Small intestine (tissue), 7 donors: Measurements from ENCODE around the gene S100Z. TPM values are rescaled to one million over a fixed set of nuclear protein-coding genes. Genes with fewer than 3 reads are reported as not detected.

Experiments used
- DNase-seq, 2 donors: peaks; one replicate each; pipeline versions ENCODE4 v3.0.0 to v3.0.0-alpha.2; 2013
- FAIRE-seq: peaks from 2 replicates; lab custom pipeline; 2012; peaks lifted over from hg19 to GRCh38; lab: Jason Lieb, UNC
- H3K27ac ChIP-seq, 3 donors: one replicate each; pipeline ENCODE4 v1.5.1; 2013; ENCODE audit warnings: low read length in 2 of 3, mild to moderate bottlenecking in 2 of 3, control low read depth in 1 of 3, inconsistent platforms in 1 of 3, low read depth in 1 of 3, moderate library complexity in 1 of 3
- H3K27me3 ChIP-seq, 3 donors: one replicate each; pipeline ENCODE4 v1.6.1; 2013; ENCODE audit warnings: low read length in 3 of 3, inconsistent platforms in 1 of 3; ENCODE audit not compliant: control insufficient read depth in 3 of 3, insufficient read depth in 3 of 3
- H3K36me3 ChIP-seq, 3 donors: one replicate each; pipeline ENCODE4 v1.6.1; 2013; ENCODE audit warnings: low read length in 3 of 3, inconsistent platforms in 1 of 3, low read depth in 1 of 3, mild to moderate bottlenecking in 1 of 3, moderate library complexity in 1 of 3; ENCODE audit not compliant: control insufficient read depth in 3 of 3, insufficient read depth in 2 of 3
- H3K4me1 ChIP-seq, 3 donors: one replicate each; pipeline ENCODE4 v1.6.1; 2013; ENCODE audit warnings: low read length in 2 of 3, inconsistent platforms in 1 of 3, low read depth in 1 of 3, mild to moderate bottlenecking in 1 of 3, moderate library complexity in 1 of 3; ENCODE audit not compliant: control insufficient read depth in 3 of 3, insufficient read depth in 2 of 3
- H3K4me3 ChIP-seq, 3 donors: one replicate each; pipeline ENCODE4 v1.5.1; 2013; ENCODE audit warnings: low read length in 3 of 3, control low read depth in 1 of 3, inconsistent platforms in 1 of 3, low read depth in 1 of 3, mild to moderate bottlenecking in 1 of 3, moderate library complexity in 1 of 3
- H3K9me3 ChIP-seq, 2 donors: one replicate each; pipeline ENCODE4 v1.6.1; 2013; ENCODE audit warnings: low read depth in 1 of 2, low read length in 1 of 2; ENCODE audit not compliant: control insufficient read depth in 2 of 2, insufficient read depth in 1 of 2
- WGBS, 3 donors: extraction: QIAGEN DNeasy Blood & Tissue Kit; methylation state at CpG; one replicate each; pipeline ENCODE4 v1.1.7; 2013; 5-methylcytosine and 5-hydroxymethylcytosine counted together
- polyA plus RNA-seq, 4 donors: library from polyadenylated mRNA; stranded (reverse) in 3 of 4; unstranded in 1 of 4; fragments of 200-250 nt in 3 of 4; fragments of 120-200 nt in 1 of 4; gene quantifications; one replicate each; pipeline versions ENCODE4 v1.2.1 to v1.2.3, GENCODE V29; 2013
- donor health status: healthy with polysubstance abuse.
- donor health status: control.
- donor health status: control.
- donor health status: Bipolar disorder and iron deficiency.
- donor health status: healthy.

S100Z gene
- polyA plus RNA-seq, 4 donors = 0.03 to 0.68 (median 0.54) TPM; not detected in 1

GRCh38 chr5:76836181-76836580 lies 13.6 kb upstream of the S100Z start:
- Histone ChIP-seq H3K27me3 (no peaks in the 10 kb centered on the region), H3K27ac (no peak overlapping the region), H3K36me3 (peaks cover 0 to 38% (median 6%) of the 10 kb centered on the region in 3 donors), H3K4me1 (peaks cover 0 to 32% (median 3%) of the 10 kb centered on the region in 3 donors), H3K4me3 (no peak overlapping the region), H3K9me3 (no peaks in the 10 kb centered on the region)
- DNase-seq (no peak), FAIRE-seq (no peak)
- WGBS, 3 donors = 71 to 85% (median 79%) methylated on average over 2 of the region's 2 CpGs

DNA sequence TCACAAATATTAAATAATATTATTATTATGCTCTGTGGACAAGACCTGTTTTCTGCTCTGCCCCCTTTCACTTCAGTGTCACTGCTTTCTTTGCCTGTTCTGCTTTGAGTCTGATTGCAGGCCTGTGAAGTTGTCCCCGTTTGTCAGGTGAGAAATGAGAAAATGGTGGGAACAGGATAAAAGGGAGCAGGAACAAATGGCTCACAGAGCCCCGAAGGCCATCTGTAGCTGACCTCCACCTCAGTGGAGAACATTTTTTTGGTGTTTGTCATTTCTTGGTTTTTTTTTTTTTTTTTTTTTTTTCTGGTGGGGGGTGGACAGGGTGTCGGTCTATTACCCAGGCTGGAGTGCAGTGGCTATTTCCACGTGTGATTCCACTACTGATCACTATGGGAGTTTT lies 13.2 kb upstream of the S100Z start:
- Histone ChIP-seq H3K9me3 (no peaks in the 10 kb centered on the region), H3K4me1 (peaks cover 0 to 32% (median 3%) of the 10 kb centered on the region in 3 donors), H3K27me3 (no peaks in the 10 kb centered on the region), H3K27ac (peak overlapping the region in 1 of 3 donors; percentile 50), H3K4me3 (no peak overlapping the region), H3K36me3 (peaks cover 0 to 34% (median 6%) of the 10 kb centered on the region in 3 donors)
- DNase-seq (no peak), FAIRE-seq (no peak)
- WGBS, 3 donors = 78 to 85% (median 81%) methylated on average over 4 of the region's 4 CpGs

DNA sequence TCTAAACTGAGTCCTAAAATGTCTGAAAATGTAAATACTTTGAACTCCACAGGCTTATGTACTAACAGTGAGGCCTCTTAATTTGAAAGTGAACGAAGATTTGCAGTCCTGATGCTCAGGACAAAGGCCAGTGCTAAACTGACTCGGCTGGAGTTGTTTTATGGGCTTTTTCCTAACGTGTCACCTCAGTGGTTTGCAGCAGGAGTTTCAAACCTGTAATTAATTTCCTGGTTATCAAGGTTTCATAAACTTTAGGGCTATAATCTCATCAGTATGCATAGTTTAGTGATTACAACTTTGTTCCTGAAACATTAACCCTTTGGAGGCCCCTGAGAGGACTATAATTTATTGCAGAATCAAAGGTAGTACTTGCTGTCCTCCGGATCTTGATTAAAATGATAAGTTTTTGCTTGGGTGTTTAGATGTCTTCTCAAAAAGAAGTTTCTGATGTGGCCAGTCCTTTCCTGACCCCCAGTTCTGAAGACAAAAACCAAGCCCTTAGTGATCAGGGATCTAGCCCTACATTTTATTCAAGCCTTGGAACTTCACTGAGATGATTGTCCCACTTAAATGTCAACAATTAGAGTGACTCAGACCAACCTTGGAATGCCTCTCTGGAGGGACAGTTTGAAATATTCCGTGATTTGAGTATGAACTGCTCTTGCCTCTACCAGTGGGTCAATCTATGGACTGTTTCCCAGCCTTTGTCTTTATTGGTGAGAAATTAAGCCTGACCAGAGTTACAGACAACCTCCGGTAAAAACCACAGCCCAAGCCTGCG lies 11.1 kb upstream of the S100Z start:
- peak overlapping the region; percentile 73 to 86 (median 79) for H3K27ac ChIP-seq
- peaks cover 0 to 32% (median 3%) of the 10 kb centered on the region in 3 donors for H3K4me1 ChIP-seq
- no peaks in the 10 kb centered on the region for H3K27me3 ChIP-seq
- no peak for FAIRE-seq
- no peaks in the 10 kb centered on the region for H3K9me3 ChIP-seq
- no peak overlapping the region for H3K4me3 ChIP-seq
- peaks cover 0 to 19% (median 4%) of the 10 kb centered on the region in 3 donors for H3K36me3 ChIP-seq
- DNase-seq = peak; percentile 90 to 96
- 12 to 52% (median 29%) methylated on average over 7 of the region's 7 CpGs for WGBS, 3 donors

DNA sequence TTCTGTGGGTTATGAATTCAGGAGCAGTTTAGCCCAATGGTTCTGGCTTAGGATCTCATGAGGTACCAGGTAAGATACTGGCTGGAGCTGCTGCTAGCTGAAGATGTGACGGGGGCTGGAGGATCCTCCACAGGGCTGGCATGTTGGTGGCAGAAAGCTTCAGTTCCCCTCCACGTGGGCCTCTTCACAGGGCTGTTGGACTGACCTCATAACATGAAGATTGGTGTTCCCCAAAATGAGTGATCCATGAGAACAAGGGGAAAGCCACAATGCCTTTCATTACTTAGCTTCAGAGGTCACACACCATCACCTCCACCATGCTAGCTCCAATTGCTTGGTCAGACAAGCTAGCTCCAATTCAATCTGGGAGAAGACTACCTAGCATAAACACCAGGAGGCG lies 8.5 kb upstream of the S100Z start:
- H3K27me3 ChIP-seq = no peaks in the 10 kb centered on the region
- FAIRE-seq (no peak), DNase-seq (no peak)
- no peak overlapping the region for H3K4me3 ChIP-seq
- H3K9me3 ChIP-seq = no peaks in the 10 kb centered on the region
- H3K36me3 ChIP-seq = peaks cover 0 to 6% (median 0%) of the 10 kb centered on the region in 3 donors
- no peak overlapping the region for H3K27ac ChIP-seq
- 78 to 98% (median 79%) methylated on average over 3 of the region's 3 CpGs for WGBS, 3 donors
- peaks cover 0 to 32% (median 3%) of the 10 kb centered on the region in 3 donors for H3K4me1 ChIP-seq

GRCh38 chr5:76845890-76846289 lies 3.9 kb upstream of the S100Z start:
- 92 to 97% (median 94%) methylated on average over 3 of the region's 3 CpGs for whole genome bisulfite sequencing, 3 donors
- Histone ChIP-seq H3K27ac (no peak overlapping the region), H3K9me3 (no peaks in the 10 kb centered on the region), H3K4me3 (no peak overlapping the region), H3K36me3 (no peaks in the 10 kb centered on the region), H3K4me1 (peaks cover 0 to 14% (median 2%) of the 10 kb centered on the region in 3 donors), H3K27me3 (no peaks in the 10 kb centered on the region)
- no peak for DNase-seq
- no peak for FAIRE-seq

- Histone ChIP-seq H3K9me3 (peaks cover 0 to 6% of the 10 kb centered on the region in 2 donors), H3K36me3 (no peaks in the 10 kb centered on the region), H3K4me1 (peaks cover 6 to 27% (median 9%) of the 10 kb centered on the region in 3 donors), H3K27ac (peak overlapping the region; percentile 3 to 69 (median 18)), H3K27me3 (no peaks in the 10 kb centered on the region), H3K4me3 (no peak overlapping the region)
- DNase-seq (no peak), FAIRE-seq (no peak)
- WGBS, 3 donors = 88 to 90% (median 90%) methylated on average over 8 of the region's 8 CpGs
Measured at GRCh38 chr5:76850543-76851145, 830 bp downstream of the S100Z start.

DNA sequence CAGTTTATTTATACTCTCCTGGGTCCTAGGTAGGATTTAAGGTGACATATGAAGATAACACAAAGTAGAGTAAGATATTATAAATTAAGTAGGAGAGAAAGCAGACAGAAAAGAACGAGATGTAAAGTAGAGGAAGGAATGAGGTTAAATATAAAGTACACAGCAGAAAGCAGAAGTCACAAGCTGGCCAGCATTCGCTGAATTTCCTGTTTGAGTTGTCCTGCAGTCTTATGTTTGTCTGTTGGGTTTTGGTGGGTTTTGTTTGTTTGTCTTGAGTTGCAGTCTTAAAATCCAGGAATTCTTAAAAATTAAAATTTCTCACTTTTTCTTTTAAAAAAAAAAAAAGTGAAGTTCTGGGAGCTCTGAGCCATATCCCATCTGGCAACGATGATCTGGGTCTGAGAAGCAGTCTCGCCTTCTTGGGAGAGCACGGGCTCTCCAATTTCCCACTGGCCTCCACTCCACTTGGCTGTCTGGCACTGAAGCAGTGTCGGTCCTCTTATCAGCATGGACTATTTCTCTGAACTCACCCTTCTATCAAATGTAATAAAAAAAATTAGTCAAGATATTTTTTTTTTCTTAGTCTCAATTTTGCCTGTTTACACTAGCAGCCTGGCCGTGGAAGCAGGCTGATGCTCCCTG lies 2.0 kb downstream of the S100Z start:
- no peak overlapping the region for H3K4me3 ChIP-seq
- no peak overlapping the region for H3K27ac ChIP-seq
- peaks cover 0 to 6% of the 10 kb centered on the region in 2 donors for H3K9me3 ChIP-seq
- H3K36me3 ChIP-seq = no peaks in the 10 kb centered on the region
- no peaks in the 10 kb centered on the region for H3K27me3 ChIP-seq
- 35 to 45% (median 43%) methylated on average over 7 of the region's 7 CpGs for WGBS, 3 donors
- peaks cover 11 to 39% (median 13%) of the 10 kb centered on the region in 3 donors for H3K4me1 ChIP-seq
- DNase-seq (no peak), FAIRE-seq (no peak)

DNA sequence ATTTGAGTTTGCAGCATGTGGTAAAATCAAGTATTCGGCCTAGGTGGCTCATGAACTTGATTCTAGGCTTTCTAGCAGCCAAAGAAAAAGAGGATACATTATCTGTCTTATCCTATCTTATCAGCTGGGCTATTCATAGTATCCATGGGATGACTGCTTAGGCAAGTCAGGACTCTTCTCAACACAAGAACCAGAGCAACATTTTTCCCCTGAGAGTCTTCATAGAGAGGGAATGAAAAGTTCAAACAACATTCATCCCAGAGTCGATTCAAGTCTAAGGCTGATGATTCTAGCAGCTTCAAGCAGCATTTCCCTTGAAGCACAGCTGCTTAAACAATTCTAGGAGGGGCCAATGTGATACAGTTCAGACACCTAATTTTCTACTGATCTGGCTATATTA lies 3.0 kb downstream of the S100Z start:
- DNase-seq (no peak), FAIRE-seq (no peak)
- Histone ChIP-seq H3K4me1 (peaks cover 11 to 42% (median 13%) of the 10 kb centered on the region in 3 donors), H3K36me3 (no peaks in the 10 kb centered on the region), H3K4me3 (no peak overlapping the region), H3K27me3 (no peaks in the 10 kb centered on the region), H3K27ac (no peak overlapping the region), H3K9me3 (peaks cover 0 to 6% of the 10 kb centered on the region in 2 donors)
- 65 to 74% (median 68%) methylated on average over 2 of the region's 2 CpGs for WGBS, 3 donors
